ENCODE measurements around the gene SMARCAL1. TPM values are rescaled to one million over a fixed set of nuclear protein-coding genes. Genes with fewer than 3 reads are reported as not detected.

Gene SMARCAL1
- total RNA-seq, 2 donors from 2014 or later = 29.1 to 35.1 TPM

DNA sequence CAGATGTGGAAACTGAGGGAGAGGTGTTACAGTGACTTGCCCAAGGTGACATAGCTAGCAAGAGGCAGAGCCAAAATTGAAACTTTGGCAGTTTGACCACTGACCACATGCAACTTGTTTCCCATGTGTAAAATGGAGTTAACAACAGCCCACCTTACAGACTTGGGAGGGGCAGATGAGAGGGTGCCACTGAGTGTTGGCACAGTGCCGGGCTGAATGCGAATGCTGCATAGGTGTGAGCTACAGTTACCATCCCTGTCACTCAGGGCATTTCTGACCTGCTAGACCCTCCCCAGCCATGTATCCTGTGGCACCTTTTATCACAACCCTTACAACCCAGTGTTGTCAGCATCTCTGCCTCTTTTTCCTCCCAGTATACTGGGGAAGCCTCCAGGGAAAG, 10.8 kb downstream of the SMARCAL1 start:
- Mint-ChIP-seq H3K4me1 (no peaks in the 10 kb centered on the region), H3K36me3 (ENCODE audit: low read depth) (peaks cover 72% of the 10 kb centered on the region), H3K27ac (no peak overlapping the region), H3K4me3 (no peak overlapping the region), H3K27me3 (ENCODE audit: insufficient read depth) (no peaks in the 10 kb centered on the region), H3K9me3 (peaks cover 7% of the 10 kb centered on the region)
- H3K9me3 ChIP-seq (ENCODE audit: control insufficient read depth, low read length) = peaks cover 27% of the 10 kb centered on the region
- no peak overlapping the region for H3K9ac ChIP-seq (ENCODE audit: extremely low read depth, low read length, poor library complexity, severe bottlenecking)
- H3K4me3 ChIP-seq (ENCODE audit: low read length) = no peak overlapping the region
- H3K4me1 ChIP-seq (ENCODE audit: control insufficient read depth, insufficient read depth, low read length) = no peaks in the 10 kb centered on the region
- WGBS, 2 experiments (ENCODE audit: insufficient coverage in 1 of 2, insufficient read length in 1 of 2) = 92 to 95% methylated on average over 2 of the region's 2 CpGs
- no peak for DNase-seq
- no peak overlapping the region for H3K27ac ChIP-seq (ENCODE audit: low read depth, low read length)
- peaks cover 89% of the 10 kb centered on the region for H3K36me3 ChIP-seq (ENCODE audit: control insufficient read depth, insufficient read depth, low read length)
- TF ChIP-seq, protein P1, sequence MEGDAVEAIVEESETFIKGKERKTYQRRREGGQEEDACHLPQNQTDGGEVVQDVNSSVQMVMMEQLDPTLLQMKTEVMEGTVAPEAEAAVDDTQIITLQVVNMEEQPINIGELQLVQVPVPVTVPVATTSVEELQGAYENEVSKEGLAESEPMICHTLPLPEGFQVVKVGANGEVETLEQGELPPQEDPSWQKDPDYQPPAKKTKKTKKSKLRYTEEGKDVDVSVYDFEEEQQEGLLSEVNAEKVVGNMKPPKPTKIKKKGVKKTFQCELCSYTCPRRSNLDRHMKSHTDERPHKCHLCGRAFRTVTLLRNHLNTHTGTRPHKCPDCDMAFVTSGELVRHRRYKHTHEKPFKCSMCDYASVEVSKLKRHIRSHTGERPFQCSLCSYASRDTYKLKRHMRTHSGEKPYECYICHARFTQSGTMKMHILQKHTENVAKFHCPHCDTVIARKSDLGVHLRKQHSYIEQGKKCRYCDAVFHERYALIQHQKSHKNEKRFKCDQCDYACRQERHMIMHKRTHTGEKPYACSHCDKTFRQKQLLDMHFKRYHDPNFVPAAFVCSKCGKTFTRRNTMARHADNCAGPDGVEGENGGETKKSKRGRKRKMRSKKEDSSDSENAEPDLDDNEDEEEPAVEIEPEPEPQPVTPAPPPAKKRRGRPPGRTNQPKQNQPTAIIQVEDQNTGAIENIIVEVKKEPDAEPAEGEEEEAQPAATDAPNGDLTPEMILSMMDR (conservative IDR thresholded peaks at IDR 0.05) = no peak
- no peaks in the 10 kb centered on the region for H3K27me3 ChIP-seq (ENCODE audit: control insufficient read depth, insufficient read depth, low read length, poor library complexity, severe bottlenecking)

DNA sequence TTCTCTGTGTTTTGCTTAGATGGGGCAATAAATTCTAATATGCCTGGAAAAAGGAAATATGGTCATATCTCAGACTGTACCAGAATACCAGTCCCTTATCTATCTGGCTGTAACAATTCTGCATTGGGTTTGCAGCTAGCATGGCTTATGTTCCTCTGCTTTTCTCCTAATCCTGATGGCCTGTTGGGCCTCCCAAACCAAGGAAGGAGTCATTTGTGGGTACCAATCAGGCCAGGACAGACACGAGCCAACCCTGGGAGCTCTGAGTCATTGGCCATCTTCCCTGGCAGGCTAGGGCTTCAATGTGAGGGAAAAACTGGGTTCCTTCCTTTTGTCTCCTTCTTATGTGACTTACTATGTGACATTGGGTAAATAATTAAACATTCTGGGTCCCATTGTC, 12.0 kb downstream of the SMARCAL1 start:
- peaks cover 27% of the 10 kb centered on the region for H3K9me3 ChIP-seq (ENCODE audit: control insufficient read depth, low read length)
- peaks cover 90% of the 10 kb centered on the region for H3K36me3 ChIP-seq (ENCODE audit: control insufficient read depth, insufficient read depth, low read length)
- 90% methylated on average over 1 of the region's 1 CpG; no CpG with 5 or more reads in 1 of the 2 experiments for WGBS, 2 experiments (ENCODE audit: insufficient coverage in 1 of 2, insufficient read length in 1 of 2)
- no peak overlapping the region for H3K4me3 ChIP-seq (ENCODE audit: low read length)
- H3K9ac ChIP-seq (ENCODE audit: extremely low read depth, low read length, poor library complexity, severe bottlenecking) = no peak overlapping the region
- Mint-ChIP-seq H3K9me3 (peaks cover 7% of the 10 kb centered on the region), H3K27ac (no peak overlapping the region), H3K27me3 (ENCODE audit: insufficient read depth) (no peaks in the 10 kb centered on the region), H3K4me1 (no peaks in the 10 kb centered on the region), H3K36me3 (ENCODE audit: low read depth) (peaks cover 75% of the 10 kb centered on the region), H3K4me3 (no peak overlapping the region)
- DNase-seq = no peak
- TF ChIP-seq, protein P1 (conservative IDR thresholded peaks at IDR 0.05) = no peak
- no peaks in the 10 kb centered on the region for H3K4me1 ChIP-seq (ENCODE audit: control insufficient read depth, insufficient read depth, low read length)
- no peaks in the 10 kb centered on the region for H3K27me3 ChIP-seq (ENCODE audit: control insufficient read depth, insufficient read depth, low read length, poor library complexity, severe bottlenecking)
- H3K27ac ChIP-seq (ENCODE audit: low read depth, low read length) = no peak overlapping the region

- Mint-ChIP-seq H3K4me1 (no peaks in the 10 kb centered on the region), H3K36me3 (ENCODE audit: low read depth) (peaks cover 76% of the 10 kb centered on the region), H3K27ac (no peak overlapping the region), H3K27me3 (ENCODE audit: insufficient read depth) (no peaks in the 10 kb centered on the region), H3K4me3 (no peak overlapping the region), H3K9me3 (peaks cover 7% of the 10 kb centered on the region)
- no peak for DNase-seq
- no peak overlapping the region for H3K9ac ChIP-seq (ENCODE audit: extremely low read depth, low read length, poor library complexity, severe bottlenecking)
- no peaks in the 10 kb centered on the region for H3K4me1 ChIP-seq (ENCODE audit: control insufficient read depth, insufficient read depth, low read length)
- H3K4me3 ChIP-seq (ENCODE audit: low read length) = no peak overlapping the region
- H3K9me3 ChIP-seq (ENCODE audit: control insufficient read depth, low read length) = peaks cover 27% of the 10 kb centered on the region
- H3K36me3 ChIP-seq (ENCODE audit: control insufficient read depth, insufficient read depth, low read length) = peaks cover 92% of the 10 kb centered on the region
- TF ChIP-seq, protein P1 (conservative IDR thresholded peaks at IDR 0.05) = no peak
- WGBS, 2 experiments (ENCODE audit: insufficient coverage in 1 of 2, insufficient read length in 1 of 2) = 94 to 96% methylated on average over 11 to 14 of the region's 14 CpGs
- H3K27me3 ChIP-seq (ENCODE audit: control insufficient read depth, insufficient read depth, low read length, poor library complexity, severe bottlenecking) = no peaks in the 10 kb centered on the region
- H3K27ac ChIP-seq (ENCODE audit: low read depth, low read length) = no peak overlapping the region
Measured at GRCh38 chr2:216425008-216425787, 12.9 kb downstream of the SMARCAL1 start.

Data from endodermal cell (in vitro differentiated cells).